NCI-H146 treated with DMSO at 0.1 percent for 48 hours (cell line): Measurements from ENCODE around the gene OMG.
"Not testable (repeated sequence)": the region's sequence is repeated elsewhere in the genome, so short reads cannot be mapped to it uniquely, and the experiment has no call there.

Source experiments
- DNase-seq: peaks from one replicate; lab custom pipeline; 2025; ENCODE audit not compliant: unreplicated experiment; lab: John Stamatoyannopoulos, UW

The OMG gene

GRCh38 chr17:31297090-31297489, at the start of gene OMG:
OMG (minus strand) TSS chr17:31297239; CDS start chr17:31296331, 908 bp downstream.
- no peak for DNase-seq

DNA sequence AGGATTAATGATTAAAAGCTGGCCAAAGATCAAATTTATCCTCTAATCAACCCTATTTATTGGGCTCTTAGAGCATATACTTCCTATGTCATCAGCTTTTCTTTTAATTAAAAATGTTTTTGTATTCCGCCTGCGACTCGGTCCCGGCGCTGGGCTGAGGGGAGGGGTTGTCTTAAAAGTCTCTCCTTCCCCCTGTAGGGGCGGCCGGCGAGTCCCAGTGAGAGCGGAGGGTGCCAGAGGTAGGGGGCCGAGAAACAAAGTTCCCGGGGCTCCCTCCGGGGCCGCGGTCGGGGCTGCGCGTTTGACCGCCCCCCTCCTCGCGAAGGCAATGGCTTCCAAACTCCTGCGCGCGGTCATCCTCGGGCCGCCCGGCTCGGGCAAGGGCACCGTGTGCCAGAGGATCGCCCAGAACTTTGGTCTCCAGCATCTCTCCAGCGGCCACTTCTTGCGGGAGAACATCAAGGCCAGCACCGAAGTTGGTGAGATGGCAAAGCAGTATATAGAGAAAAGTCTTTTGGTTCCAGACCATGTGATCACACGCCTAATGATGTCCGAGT, 48.2 kb upstream of the OMG start:
- DNase-seq, result not testable (repeated sequence)

DNA sequence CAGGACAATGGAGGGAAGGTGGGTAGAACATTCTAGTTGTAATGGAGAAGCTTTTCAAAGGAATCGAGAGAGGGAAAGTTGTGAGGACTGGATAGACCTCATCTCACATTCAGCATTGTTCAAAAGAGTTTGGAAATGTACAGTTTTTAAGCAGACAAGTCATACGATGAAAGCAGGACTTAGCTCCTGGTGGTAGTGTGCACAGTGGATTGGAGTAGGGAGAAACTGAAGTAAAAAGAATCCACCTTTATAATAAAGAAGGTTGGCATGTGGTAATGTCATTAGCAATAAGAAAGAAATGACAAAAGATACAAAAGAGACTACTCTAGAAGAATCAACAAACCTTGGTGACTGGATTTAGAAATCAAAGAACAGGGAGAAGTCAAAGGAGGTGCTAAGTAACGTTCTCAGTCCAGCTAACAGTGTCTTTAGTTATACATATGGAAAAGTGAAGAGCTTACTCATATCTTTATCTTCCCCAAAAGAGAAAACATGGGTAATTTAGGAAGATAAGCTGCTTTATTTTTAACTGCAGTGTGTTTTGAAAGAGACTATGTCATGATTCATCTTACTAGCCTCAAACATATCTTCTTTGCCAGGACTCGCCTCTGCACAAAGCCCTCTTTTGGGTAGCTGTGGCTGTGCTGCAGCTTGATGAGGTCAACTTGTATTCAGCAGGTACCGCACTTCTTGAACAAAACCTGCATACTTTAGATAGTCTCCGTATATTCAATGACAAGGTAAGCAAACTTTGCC, 43.0 kb upstream of the OMG start:
- no peak for DNase-seq

DNA sequence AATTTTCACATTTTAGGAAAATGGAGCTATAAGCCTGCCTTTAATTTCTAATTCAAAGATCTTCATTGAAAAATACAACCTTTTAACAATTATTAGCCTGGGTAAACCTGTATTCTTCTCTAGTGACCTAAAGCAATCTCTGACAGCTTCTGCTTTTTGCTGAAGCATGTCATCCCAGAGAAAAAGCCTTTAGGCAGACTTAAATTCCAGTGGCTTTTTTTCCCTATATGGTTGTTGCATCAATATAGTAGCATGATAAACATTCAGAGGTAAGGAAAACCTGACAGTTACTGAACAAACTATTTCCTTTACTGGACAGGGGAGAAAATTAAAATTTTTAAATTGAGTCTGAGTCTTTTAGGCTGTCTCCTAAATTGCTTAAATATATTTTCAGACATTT, 32.2 kb upstream of the OMG start:
- no peak for DNase-seq

DNA sequence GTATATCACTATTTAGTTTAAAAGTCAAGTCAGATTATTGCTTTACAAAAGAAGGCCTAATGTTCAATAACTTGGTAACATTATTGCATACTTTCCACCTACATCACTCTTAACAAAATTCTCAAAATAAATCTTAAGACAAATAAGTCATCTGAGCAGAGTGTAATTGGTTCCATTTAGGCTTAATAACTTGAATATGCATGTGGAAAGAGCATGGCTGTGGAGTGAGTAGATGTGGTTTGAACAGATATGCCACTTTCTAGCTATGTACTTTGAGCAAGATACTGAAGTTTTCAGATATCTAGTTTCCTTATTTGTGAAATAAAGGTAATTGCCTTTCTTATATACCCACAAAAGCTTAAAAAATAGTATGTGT, 31.1 kb upstream of the OMG start:
- DNase-seq, result no peak

DNA sequence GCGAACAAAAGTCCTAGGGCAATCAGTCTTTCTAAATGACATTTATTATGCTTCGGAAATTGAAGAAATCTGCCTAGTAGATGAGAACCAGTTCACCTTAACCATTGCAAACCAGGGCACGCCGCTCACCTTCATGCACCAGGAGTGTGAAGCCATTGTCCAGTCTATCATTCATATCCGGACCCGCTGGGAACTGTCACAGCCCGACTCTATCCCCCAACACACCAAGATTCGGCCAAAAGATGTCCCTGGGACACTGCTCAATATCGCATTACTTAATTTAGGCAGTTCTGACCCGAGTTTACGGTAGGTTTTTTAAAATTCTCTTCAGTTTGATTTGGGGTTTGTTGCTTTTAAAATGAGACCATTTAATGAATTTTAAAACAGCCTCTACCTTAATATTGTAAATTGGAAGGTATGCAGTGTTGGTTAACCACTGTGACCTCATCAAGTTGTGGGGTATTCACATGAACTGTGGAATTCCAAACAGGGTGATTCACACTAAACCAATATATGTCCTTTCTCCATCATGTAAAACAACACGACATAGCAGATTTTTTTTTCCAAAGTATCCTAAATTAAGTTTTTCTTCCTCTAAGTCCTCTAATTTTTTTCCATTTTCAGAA, 30.6 kb upstream of the OMG start:
- no peak for DNase-seq

DNA sequence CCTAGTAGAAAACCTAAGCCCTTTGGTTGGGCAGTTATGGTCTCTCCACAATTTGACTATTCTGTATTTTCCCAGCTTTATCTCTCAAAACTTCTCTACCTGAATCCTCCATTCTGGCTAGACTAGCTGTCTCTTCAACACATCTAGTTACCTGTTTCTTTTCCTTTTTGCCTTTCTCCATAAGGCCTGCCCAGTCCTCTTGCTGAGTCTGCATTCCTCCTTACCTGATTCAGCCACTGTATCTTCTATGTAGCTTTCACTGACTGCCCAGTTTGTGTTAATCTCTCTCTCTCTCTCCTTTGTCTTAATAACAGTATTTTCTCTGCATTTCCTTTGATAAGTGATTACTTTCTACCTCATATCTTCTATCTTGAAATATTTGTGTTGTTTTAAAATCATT, 26.5 kb upstream of the OMG start:
- no peak for DNase-seq

- no peak for DNase-seq
These were observed 24.9 kb upstream of the OMG start for GRCh38 chr17:31321966-31322365.

DNA sequence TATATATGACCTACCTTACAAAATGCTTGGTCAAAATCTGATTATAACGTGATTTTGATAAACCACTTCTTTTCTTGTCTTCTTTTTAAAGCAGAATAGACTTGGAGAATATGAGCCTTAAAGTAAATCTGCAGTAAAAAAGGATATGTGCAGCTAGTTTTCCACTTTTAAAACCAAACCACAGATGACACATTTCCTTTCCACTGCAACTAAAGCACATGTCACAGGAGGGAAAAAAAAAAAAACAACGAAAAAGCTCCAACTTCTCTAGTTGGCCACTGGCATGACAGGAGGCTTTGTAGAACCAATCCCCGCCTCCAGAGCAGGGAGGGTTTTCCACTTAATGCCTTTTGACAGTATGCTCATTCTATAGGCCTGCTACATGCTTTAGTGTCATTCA, 24.4 kb upstream of the OMG start, which contains the start of gene EVI2A:
Gene EVI2A (minus strand): TSS at position 142 of the 400 bp plus-strand sequence. CDS start 2,609 bp downstream, outside the sequence.
- DNase-seq, result no peak

DNA sequence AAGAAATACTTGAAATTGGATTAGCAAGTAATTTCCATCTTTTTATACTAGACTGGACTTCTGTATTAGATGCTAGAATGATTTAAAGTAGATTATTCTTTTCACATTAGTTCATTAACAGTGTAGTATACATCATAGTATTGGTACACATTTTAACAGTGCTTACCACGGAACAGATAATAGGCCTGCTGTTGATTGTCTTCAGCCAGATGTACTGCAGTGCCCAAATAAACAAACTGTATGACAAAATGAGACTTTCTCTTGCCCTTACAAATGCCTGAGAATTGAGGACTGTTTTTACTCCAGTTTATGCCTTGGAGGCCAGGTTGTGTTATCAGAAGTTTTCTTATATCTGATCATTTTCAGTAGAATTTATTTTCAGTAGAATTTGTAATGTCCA, 23.8 kb upstream of the OMG start:
- no peak for DNase-seq

DNA sequence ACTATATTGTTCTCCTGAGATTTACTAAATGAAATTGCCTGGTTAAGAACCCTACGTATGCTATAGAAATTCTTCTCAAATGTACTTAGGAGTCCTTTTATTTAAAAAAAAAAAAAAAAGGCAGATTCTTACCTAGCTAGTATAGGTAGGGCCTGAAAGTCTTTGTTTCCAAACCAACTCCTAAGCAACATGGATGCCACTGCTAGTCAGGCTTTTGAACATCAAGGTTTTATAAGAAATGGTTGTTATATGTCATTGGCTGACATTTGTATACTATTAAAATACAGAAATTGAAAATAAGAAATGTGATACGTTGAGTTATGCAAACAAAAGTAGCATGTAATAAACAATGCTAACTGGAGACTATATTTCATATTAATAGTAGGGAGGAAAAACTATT, 23.2 kb upstream of the OMG start:
- DNase-seq, result no peak

- no peak for DNase-seq
These were observed 22.0 kb upstream of the OMG start for GRCh38 chr17:31318851-31319661.

GRCh38 chr17:31318298-31318801, 21.3 kb upstream of the OMG start:
- DNase-seq, result no peak

- DNase-seq, result no peak
These were observed 17.7 kb upstream of the OMG start for GRCh38 chr17:31314782-31315100.

- DNase-seq, result no peak
These were observed 17.1 kb upstream of the OMG start, which contains the start of gene EVI2B for GRCh38 chr17:31313982-31314781. EVI2B (minus strand) TSS chr17:31314054; CDS start chr17:31305609, 8,445 bp downstream.

DNA sequence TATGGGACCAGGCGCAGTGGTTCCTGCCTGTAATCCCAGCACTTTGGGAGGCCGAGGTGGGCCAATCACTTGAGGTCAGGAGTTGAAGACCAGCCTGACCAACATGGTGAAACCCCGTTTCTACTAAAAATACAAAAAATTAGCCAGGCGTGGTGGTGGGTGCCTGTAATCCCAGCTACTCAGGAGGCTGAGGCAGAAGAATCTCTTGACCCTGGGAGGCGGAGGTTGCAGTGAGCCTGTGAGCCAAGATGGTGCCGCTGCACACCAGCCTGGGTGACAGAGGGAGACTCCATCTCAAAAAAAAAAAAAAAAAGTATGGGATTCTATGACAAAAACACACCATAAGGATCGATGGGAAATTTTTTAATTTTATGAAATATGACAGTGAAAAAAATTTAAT, 15.2 kb upstream of the OMG start:
- DNase-seq, result not testable (repeated sequence)

DNA sequence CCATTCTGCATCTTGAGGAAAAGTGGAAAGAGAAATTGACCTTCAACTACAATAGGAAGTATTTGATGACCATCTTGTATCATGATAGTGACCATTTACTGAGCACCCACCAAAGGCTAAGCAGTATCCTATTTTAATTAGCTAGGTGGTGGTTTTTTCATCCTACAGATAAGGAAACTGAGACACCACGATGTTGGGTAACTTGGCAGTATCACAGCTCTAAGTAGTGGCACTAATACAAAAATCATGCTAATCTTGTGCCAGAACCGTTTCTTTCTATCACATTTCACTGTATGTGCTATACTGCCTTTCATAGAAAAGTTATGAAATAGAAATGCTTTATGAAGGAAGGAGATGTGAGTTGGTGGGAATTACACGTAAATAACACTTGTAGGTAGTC, 14.5 kb upstream of the OMG start:
- no peak for DNase-seq

- no peak for DNase-seq
These were observed 13.8 kb upstream of the OMG start for GRCh38 chr17:31310886-31311285.

DNA sequence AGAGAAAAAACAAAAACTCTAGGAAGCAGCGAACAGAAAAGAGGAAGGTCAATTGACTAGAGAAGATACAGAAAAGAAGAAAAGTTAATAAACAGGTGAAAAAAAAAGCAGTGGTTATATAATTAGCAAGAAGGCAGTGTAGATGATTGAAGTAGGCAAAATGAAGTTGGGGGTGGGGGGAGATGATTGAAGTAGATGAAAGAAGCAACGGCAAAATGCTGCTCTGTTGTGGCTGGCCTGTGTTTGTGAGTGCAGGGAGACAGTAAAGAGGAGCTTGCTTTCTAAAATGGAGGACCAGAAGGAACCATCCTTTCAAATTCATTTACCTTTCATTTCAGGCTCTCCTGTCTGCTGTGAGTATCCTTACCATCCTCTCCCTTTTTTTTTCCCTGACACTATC, 13.2 kb upstream of the OMG start:
- no peak for DNase-seq

GRCh38 chr17:31309556-31309955, 12.5 kb upstream of the OMG start:
- DNase-seq, result no peak
